Mesendoderm (in vitro differentiated cells): Measurements from ENCODE around the gene ACOXL.

Experiments
- DNase-seq: peaks from one replicate; pipeline ENCODE4 v3.0.0; 2013
- H2AK5ac ChIP-seq: 2 replicates; pipeline ENCODE4 v1.6.1; 2013; ENCODE audit warnings: low read length, inconsistent platforms
- H2BK120ac ChIP-seq: 2 replicates; pipeline ENCODE4 v1.6.1; 2013; ENCODE audit warnings: low read depth, mild to moderate bottlenecking, low read length, moderate library complexity, mixed read lengths
- H2BK15ac ChIP-seq: replicated peaks from 2 replicates; pipeline ENCODE4 v1.6.1; 2013; ENCODE audit warnings: low read depth, mild to moderate bottlenecking, moderate library complexity
- H2BK5ac ChIP-seq: 2 replicates; pipeline ENCODE4 v1.6.1; 2013; ENCODE audit warnings: low read length, inconsistent platforms
- H3K18ac ChIP-seq: 2 replicates; pipeline ENCODE4 v1.6.1; 2013; ENCODE audit warnings: mild to moderate bottlenecking, low read length, mixed read lengths
- H3K23ac ChIP-seq: one replicate; pipeline ENCODE4 v1.6.1; 2013; ENCODE audit warnings: low read length
- H3K27ac ChIP-seq: 2 replicates; pipeline ENCODE4 v1.5.1; 2013; ENCODE audit warnings: low read depth, mild to moderate bottlenecking, inconsistent platforms, low read length, moderate library complexity
- H3K27me3 ChIP-seq: 2 replicates; pipeline ENCODE4 v1.6.1; 2013; ENCODE audit warnings: low read length, control low read depth, mild to moderate bottlenecking, inconsistent platforms; ENCODE audit not compliant: insufficient read depth, poor library complexity
- H3K36me3 ChIP-seq: 2 replicates; pipeline ENCODE4 v1.6.1; 2013; ENCODE audit warnings: low read length, inconsistent platforms; ENCODE audit not compliant: control insufficient read depth, insufficient read depth
- H3K4ac ChIP-seq: one replicate; pipeline ENCODE4 v1.6.1; 2013; ENCODE audit warnings: low read depth, mild to moderate bottlenecking, low read length, moderate library complexity
- H3K4me1 ChIP-seq: 2 replicates; pipeline ENCODE4 v1.6.1; 2013; ENCODE audit warnings: low read depth, low read length, inconsistent platforms; ENCODE audit not compliant: control insufficient read depth
- H3K4me2 ChIP-seq: 2 replicates; pipeline ENCODE4 v1.6.1; 2013; ENCODE audit warnings: low read length
- H3K4me3 ChIP-seq: 2 replicates; pipeline ENCODE4 v1.5.1; 2013; ENCODE audit warnings: mild to moderate bottlenecking, low read length
- H3K56ac ChIP-seq: one replicate; pipeline ENCODE4 v1.6.1; 2013; ENCODE audit warnings: low read length
- H3K79me1 ChIP-seq: 2 replicates; pipeline ENCODE4 v1.6.1; 2013; ENCODE audit warnings: low read length, inconsistent platforms
- H3K79me2 ChIP-seq: 2 replicates; pipeline ENCODE4 v1.6.1; 2013; ENCODE audit warnings: mild to moderate bottlenecking, low read length; ENCODE audit not compliant: control insufficient read depth, insufficient read depth
- H3K9ac ChIP-seq: 2 replicates; pipeline ENCODE4 v1.6.1; 2013; ENCODE audit warnings: low read length, inconsistent platforms
- H4K5ac ChIP-seq: one replicate; pipeline ENCODE4 v1.6.1; 2013; ENCODE audit warnings: low read length
- H4K8ac ChIP-seq: one replicate; pipeline ENCODE4 v1.6.1; 2013; ENCODE audit warnings: low read depth, mild to moderate bottlenecking, control low read depth, low read length, moderate library complexity
- WGBS: extraction: QIAGEN DNeasy Blood & Tissue Kit; methylation state at CpG from one replicate; pipeline ENCODE4 v1.1.7; 2013; ENCODE audit warnings: low lambda C conversion rate, missing lambda C conversion rate; ENCODE audit not compliant: insufficient coverage; ENCODE audit errors: extremely low coverage; 5-methylcytosine and 5-hydroxymethylcytosine counted together

The ACOXL gene

DNA sequence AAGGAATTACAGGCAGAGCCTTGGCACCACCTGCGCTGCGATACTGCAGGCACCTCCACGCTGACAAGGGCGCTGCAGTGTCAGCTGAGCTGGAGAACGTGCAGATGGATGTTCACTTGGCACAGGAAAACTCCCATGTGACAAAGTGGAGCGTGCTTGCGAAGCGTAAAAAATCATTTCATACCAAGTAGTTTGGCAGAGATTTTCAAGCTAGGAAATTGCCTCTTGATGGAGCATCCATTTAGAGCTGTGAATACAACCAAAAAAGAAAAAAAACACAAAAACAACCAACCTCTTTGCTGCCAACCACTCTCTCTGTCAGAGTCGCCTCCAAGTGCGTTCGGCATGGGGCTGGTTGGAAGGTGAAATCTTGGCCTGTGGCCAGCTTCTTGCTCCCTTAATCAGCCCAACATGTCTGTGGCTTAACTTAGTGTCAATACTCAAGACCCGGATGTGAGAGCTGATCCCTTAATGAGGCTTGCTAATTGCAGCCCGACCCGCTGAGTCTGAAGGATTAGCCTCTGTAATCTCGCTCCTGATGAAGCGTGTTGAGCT lies 38.1 kb downstream of the ACOXL start:
- peak; percentile 92 for DNase-seq
- Histone ChIP-seq H3K79me1 (no peaks in the 10 kb centered on the region), H2AK5ac (no peak overlapping the region), H3K4me1 (peaks cover 5% of the 10 kb centered on the region), H3K4me2 (no peak overlapping the region), H4K5ac (no peak overlapping the region), H2BK120ac (no peak overlapping the region), H2BK15ac (no peak overlapping the region), H3K36me3 (no peaks in the 10 kb centered on the region), H2BK5ac (no peak overlapping the region), H3K27me3 (no peaks in the 10 kb centered on the region), H3K9ac (no peak overlapping the region), H3K27ac (no peak overlapping the region), H3K18ac (no peak overlapping the region), H3K79me2 (no peaks in the 10 kb centered on the region), H3K23ac (no peak overlapping the region), H3K56ac (no peak overlapping the region), H3K4me3 (no peak overlapping the region), H3K4ac (no peak overlapping the region), H4K8ac (no peak overlapping the region)
- WGBS, result no CpG with 5 or more reads among the region's 16 CpGs

DNA sequence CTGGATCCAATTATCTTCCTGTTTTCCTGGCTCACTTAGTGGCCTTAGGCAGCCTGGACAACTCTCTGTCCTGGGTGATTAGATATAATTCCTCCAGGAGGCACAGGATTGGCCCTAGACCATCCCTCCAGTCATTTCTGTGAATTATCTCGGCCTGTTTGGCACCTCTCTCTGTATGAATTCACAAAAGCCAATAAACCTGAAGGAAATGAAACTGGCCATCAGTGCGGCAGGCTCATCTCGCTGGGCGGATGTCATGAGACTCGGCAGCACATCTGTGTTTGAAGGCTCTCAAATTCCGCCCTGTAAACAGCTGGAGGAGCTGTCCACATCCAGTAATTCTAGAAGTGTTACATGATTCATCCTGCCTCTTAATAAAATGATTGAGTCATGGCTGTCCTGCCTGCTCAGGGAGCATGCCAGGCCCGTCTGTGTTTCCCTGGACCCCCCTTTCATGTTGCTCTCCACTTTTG lies 38.6 kb downstream of the ACOXL start:
- H3K4me1 ChIP-seq, result peaks cover 5% of the 10 kb centered on the region
- H3K27ac ChIP-seq, result no peak overlapping the region
- no peaks in the 10 kb centered on the region for H3K27me3 ChIP-seq
- no peak overlapping the region for H3K9ac ChIP-seq
- H4K8ac ChIP-seq, result no peak overlapping the region
- H3K4ac ChIP-seq, result no peak overlapping the region
- H3K79me2 ChIP-seq, result no peaks in the 10 kb centered on the region
- no peak overlapping the region for H2AK5ac ChIP-seq
- no peak for DNase-seq
- H2BK15ac ChIP-seq, result no peak overlapping the region
- no peaks in the 10 kb centered on the region for H3K36me3 ChIP-seq
- no peak overlapping the region for H3K56ac ChIP-seq
- no CpG with 5 or more reads among the region's 7 CpGs for WGBS
- no peaks in the 10 kb centered on the region for H3K79me1 ChIP-seq
- H3K18ac ChIP-seq, result no peak overlapping the region
- H3K4me2 ChIP-seq, result no peak overlapping the region
- H4K5ac ChIP-seq, result no peak overlapping the region
- no peak overlapping the region for H3K4me3 ChIP-seq
- H3K23ac ChIP-seq, result no peak overlapping the region
- H2BK5ac ChIP-seq, result no peak overlapping the region
- no peak overlapping the region for H2BK120ac ChIP-seq

DNA sequence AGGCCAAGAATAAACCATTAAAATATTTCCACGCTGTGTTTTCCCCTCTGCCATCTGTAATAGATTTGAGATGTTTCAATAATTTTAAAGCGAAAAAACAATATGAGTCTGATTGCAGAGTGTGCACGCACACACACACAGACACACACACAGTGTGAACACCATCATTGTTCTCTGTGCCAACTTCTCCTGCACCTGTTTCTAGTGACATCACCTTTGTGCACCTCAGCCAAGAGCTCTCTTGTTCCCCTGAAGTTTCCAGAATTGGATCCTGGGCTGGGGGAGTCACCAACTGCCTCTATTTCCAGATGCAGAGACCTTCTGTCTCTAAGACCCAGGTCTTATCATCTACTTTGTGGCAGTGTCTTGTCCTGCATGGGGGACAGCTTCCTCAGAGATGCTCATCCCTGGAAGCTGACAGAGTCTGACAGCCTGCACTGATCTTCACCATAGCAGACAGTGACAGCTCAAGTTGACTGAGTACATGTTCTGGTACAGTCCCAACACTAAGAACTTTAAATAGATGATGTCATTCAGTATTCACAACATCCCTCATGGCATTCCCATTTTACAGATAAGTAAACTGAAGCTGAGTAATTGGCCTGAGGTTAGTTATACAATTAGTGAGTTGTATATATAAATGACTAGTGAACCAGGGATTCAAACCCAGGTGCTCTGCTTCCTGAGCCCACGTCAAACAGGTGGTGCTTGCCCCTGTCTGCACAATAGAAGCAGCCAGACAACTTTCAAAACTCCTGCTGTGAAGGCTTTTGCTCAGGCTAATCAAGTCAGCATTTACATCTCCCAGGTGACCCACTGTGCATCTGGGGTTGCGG lies 39.4 kb downstream of the ACOXL start:
- H3K56ac ChIP-seq, result no peak overlapping the region
- H2AK5ac ChIP-seq, result no peak overlapping the region
- no peak overlapping the region for H3K9ac ChIP-seq
- peaks cover 5% of the 10 kb centered on the region for H3K4me1 ChIP-seq
- H3K18ac ChIP-seq, result no peak overlapping the region
- DNase-seq, result no peak
- no CpG with 5 or more reads among the region's 5 CpGs for WGBS
- no peak overlapping the region for H3K27ac ChIP-seq
- no peak overlapping the region for H2BK120ac ChIP-seq
- H3K4ac ChIP-seq, result no peak overlapping the region
- H2BK15ac ChIP-seq, result no peak overlapping the region
- H3K4me2 ChIP-seq, result no peak overlapping the region
- no peaks in the 10 kb centered on the region for H3K36me3 ChIP-seq
- H3K27me3 ChIP-seq, result no peaks in the 10 kb centered on the region
- no peak overlapping the region for H3K23ac ChIP-seq
- no peak overlapping the region for H4K5ac ChIP-seq
- H3K79me2 ChIP-seq, result no peaks in the 10 kb centered on the region
- H2BK5ac ChIP-seq, result no peak overlapping the region
- no peak overlapping the region for H3K4me3 ChIP-seq
- H3K79me1 ChIP-seq, result no peaks in the 10 kb centered on the region
- no peak overlapping the region for H4K8ac ChIP-seq

DNA sequence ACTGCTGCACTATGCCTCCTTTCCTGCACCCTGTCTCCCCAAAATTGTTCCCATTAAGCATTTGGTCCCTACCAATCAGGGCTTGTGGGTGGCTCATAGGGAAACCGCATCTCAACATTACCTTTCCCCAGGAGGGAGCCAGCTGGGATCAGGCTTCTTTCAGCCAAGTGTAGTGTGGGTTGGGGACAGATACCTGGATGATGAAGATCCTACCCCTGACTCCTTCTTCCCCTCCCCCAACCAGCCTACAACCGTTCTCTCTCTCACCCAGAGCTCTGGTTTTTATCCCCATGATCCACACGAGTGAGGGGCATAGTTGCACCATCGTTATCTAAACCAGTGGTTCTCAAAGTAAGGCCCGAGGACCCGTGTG lies 40.0 kb downstream of the ACOXL start:
- no peak overlapping the region for H2BK15ac ChIP-seq
- H2BK120ac ChIP-seq, result no peak overlapping the region
- H3K27me3 ChIP-seq, result no peaks in the 10 kb centered on the region
- H3K23ac ChIP-seq, result no peak overlapping the region
- no peak for DNase-seq
- no peak overlapping the region for H2BK5ac ChIP-seq
- no peaks in the 10 kb centered on the region for H3K79me1 ChIP-seq
- H3K4me3 ChIP-seq, result no peak overlapping the region
- no peak overlapping the region for H3K9ac ChIP-seq
- no peak overlapping the region for H3K4me2 ChIP-seq
- WGBS, result no CpG with 5 or more reads among the region's 6 CpGs
- H3K4me1 ChIP-seq, result peaks cover 5% of the 10 kb centered on the region
- H3K4ac ChIP-seq, result no peak overlapping the region
- no peak overlapping the region for H4K8ac ChIP-seq
- H3K56ac ChIP-seq, result no peak overlapping the region
- no peak overlapping the region for H2AK5ac ChIP-seq
- no peaks in the 10 kb centered on the region for H3K79me2 ChIP-seq
- no peak overlapping the region for H3K18ac ChIP-seq
- H4K5ac ChIP-seq, result no peak overlapping the region
- no peaks in the 10 kb centered on the region for H3K36me3 ChIP-seq
- no peak overlapping the region for H3K27ac ChIP-seq

DNA sequence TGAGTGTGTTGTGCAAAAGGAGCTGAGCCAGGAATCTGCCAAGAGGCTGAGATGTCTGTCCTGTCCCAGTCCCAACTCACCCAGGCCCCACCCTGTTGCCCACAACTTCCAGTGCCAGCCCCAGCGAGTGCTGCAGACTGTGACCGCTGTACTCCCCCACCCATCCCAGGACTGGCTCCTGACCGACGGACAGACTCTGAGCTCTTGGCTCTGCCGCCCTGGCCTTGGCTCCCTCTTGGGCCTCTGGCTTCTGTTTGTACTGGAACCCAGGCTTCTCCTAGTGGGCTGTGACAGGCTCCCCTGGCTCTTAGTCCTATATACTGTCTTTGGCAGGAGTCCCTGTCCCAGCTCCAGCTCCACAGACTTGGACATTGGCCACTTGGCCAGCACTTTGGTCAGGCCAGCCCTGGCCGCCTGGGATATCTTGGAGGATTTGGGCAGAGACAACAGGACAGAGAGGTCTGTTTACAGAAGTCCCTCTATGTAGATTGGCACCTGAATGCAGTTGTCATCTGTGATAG lies 41.1 kb downstream of the ACOXL start:
- Histone ChIP-seq H3K56ac (no peak overlapping the region), H4K8ac (no peak overlapping the region), H3K4me1 (peaks cover 5% of the 10 kb centered on the region), H3K4me3 (no peak overlapping the region), H4K5ac (no peak overlapping the region), H3K27ac (no peak overlapping the region), H3K79me2 (no peaks in the 10 kb centered on the region), H3K36me3 (no peaks in the 10 kb centered on the region), H3K9ac (no peak overlapping the region), H3K79me1 (no peaks in the 10 kb centered on the region), H2AK5ac (no peak overlapping the region), H3K4ac (no peak overlapping the region), H3K23ac (no peak overlapping the region), H2BK5ac (no peak overlapping the region), H3K27me3 (no peaks in the 10 kb centered on the region), H3K4me2 (no peak overlapping the region), H2BK15ac (no peak overlapping the region), H3K18ac (no peak overlapping the region), H2BK120ac (no peak overlapping the region)
- no peak for DNase-seq
- WGBS, result no CpG with 5 or more reads among the region's 6 CpGs
